ENCODE results near the gene FKBP5.
A peak's percentile ranks its signal among the peaks of the same experiment; 100 is the strongest.

FKBP5 gene

GRCh38 chr6:35719830-35720733, 31.4 kb upstream of the FKBP5 start:
- Histone ChIP-seq H3K9me3 (ENCODE audit: insufficient read depth, low read depth, low read length) (no peaks in the 10 kb centered on the region), H3K36me3 (ENCODE audit: insufficient read depth, low read depth, low read length) (no peaks in the 10 kb centered on the region), H3K27ac (ENCODE audit: low read length) (peak overlapping the region; percentile 3), H3K4me1 (ENCODE audit: insufficient read depth, low read length) (peaks cover 32% of the 10 kb centered on the region), H3K9ac (ENCODE audit: low read depth, low read length) (peak overlapping the region; percentile 38; the same call in 1 of the 2 replicates), H3K4me3 (ENCODE audit: low read length) (0 out of 2 replicates have a peak overlapping the region, but pooled peaks have one; percentile 5), H3K27me3 (ENCODE audit: insufficient read depth, low read length) (0 out of 2 replicates have a peak, but pooled peaks cover 3% of the 10 kb centered on the region)

DNA sequence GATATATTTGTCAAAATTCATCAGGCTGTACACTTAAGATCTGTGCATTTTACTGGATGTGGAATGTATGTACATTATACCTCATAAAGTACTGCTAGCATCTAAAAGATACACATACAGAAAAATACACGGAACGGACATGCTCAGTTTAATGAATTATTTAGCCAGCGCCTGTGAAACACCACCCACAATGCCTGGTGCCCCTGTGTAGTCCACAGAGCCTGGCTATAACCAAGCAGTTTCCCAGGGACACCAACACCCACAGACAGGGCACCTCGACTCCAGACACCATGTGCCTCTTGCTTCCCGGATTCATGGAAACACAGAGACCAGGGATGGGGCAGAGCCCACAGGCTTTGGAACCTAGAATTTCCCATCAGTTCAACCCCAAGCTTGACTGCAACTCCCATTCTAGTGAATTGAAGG, 30.7 kb upstream of the FKBP5 start:
- no peaks in the 10 kb centered on the region for H3K9me3 ChIP-seq (ENCODE audit: insufficient read depth, low read depth, low read length)
- H3K27ac ChIP-seq (ENCODE audit: low read length) = no peak overlapping the region
- H3K4me3 ChIP-seq (ENCODE audit: low read length) = no peak overlapping the region
- H3K27me3 ChIP-seq (ENCODE audit: insufficient read depth, low read length) = 0 out of 2 replicates have a peak, but pooled peaks cover 3% of the 10 kb centered on the region
- no peaks in the 10 kb centered on the region for H3K36me3 ChIP-seq (ENCODE audit: insufficient read depth, low read depth, low read length)
- peaks cover 32% of the 10 kb centered on the region for H3K4me1 ChIP-seq (ENCODE audit: insufficient read depth, low read length)
- peak overlapping the region; percentile 2; the same call in 1 of the 2 replicates for H3K9ac ChIP-seq (ENCODE audit: low read depth, low read length)

DNA sequence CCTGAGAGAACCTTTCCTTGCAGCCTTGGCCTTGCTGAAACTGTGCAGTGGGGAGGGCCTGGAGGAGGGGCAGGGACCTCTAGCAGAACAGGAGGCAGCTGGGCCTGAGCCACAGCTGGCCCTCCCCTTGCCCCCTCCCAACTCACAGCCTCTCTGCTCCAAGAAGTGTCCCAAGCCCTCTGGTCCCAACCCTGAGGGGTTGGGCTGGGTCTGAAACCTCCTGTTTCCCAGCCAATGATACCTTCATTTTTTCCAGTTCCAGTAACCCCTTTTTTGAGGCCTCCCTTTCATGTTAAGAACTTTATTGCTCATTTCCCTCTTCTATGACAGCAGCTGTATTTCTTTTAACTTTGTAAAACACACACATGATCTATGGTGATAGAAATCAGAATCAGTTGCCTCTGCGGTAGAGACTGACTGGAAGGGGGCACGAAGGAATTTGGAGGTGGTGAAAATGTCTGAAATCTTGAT, 30.2 kb upstream of the FKBP5 start:
- Histone ChIP-seq H3K27ac (ENCODE audit: low read length) (peak overlapping the region; percentile 49), H3K9ac (ENCODE audit: low read depth, low read length) (peak overlapping the region; percentile 37; the same call in 1 of the 2 replicates), H3K27me3 (ENCODE audit: insufficient read depth, low read length) (0 out of 2 replicates have a peak, but pooled peaks cover 3% of the 10 kb centered on the region), H3K9me3 (ENCODE audit: insufficient read depth, low read depth, low read length) (no peaks in the 10 kb centered on the region), H3K4me1 (ENCODE audit: insufficient read depth, low read length) (peaks cover 32% of the 10 kb centered on the region), H3K36me3 (ENCODE audit: insufficient read depth, low read depth, low read length) (no peaks in the 10 kb centered on the region), H3K4me3 (ENCODE audit: low read length) (no peak overlapping the region)

DNA sequence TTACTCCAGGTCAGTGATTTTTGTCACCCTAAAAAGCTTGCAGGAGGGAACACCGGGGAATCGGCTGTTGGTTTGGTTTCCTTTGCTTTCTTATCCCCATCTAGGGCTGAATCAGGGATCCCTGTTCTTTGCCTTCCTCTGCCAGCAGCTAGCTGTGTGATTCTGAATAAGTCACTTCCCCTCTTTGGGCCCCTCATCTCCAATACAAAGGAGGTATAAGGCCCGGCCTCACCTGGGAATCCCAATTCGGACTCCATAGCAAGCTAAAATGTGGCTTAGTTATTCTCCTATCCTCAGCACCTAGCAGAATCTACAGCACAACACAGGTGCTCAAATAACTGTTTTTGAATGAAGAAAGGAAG, 29.6 kb upstream of the FKBP5 start:
- peaks cover 32% of the 10 kb centered on the region for H3K4me1 ChIP-seq (ENCODE audit: insufficient read depth, low read length)
- 0 out of 2 replicates have a peak, but pooled peaks cover 3% of the 10 kb centered on the region for H3K27me3 ChIP-seq (ENCODE audit: insufficient read depth, low read length)
- H3K4me3 ChIP-seq (ENCODE audit: low read length) = no peak overlapping the region
- H3K9me3 ChIP-seq (ENCODE audit: insufficient read depth, low read depth, low read length) = no peaks in the 10 kb centered on the region
- H3K36me3 ChIP-seq (ENCODE audit: insufficient read depth, low read depth, low read length) = no peaks in the 10 kb centered on the region
- H3K9ac ChIP-seq (ENCODE audit: low read depth, low read length) = peak overlapping the region; percentile 37; the same call in 1 of the 2 replicates
- peak overlapping the region; percentile 49 for H3K27ac ChIP-seq (ENCODE audit: low read length)

DNA sequence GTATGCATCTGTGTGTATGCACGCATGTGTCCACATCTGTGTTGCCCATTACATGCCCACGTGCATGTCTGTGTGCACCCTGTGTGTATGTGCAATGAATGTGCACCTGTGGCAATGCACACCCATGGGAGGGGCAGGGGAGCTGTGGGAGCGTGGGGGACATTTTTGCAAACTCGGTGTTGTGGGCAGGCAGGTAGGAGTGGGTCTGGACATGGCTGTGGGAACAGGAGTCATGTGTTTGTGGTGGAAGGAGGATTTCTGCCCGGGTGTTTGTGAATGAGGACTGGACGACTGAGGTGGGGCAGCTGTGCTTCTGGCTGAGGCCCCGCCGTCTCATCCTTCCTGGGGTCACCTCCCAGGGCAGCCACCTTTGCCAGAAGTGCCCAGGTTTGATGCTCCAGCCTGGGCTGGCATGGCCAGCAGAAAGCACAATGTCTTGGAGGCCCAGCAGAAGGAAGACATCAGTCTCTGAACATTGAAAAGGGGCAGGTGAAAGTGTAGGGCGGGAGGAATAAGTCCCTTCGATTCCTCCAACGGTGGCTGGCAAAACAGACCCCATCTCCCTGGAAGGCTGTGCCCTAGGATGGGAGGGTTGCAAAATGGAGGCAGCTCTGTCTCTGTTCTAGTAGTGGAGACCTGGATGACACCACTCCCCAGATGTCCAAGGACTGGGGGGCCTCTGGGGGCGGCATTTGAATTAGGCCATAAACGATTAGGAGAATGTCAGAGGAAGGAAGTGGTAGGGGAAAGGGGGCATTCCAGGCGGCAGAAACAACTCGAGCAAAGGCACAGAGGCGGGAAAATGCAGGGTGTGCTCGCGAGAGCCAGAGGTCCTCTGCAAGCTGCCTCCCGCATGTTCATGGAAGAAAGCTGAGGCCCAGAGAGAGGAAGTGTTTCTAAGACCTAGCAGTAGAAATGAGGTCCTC, 29.0 kb upstream of the FKBP5 start:
- Histone ChIP-seq H3K9me3 (ENCODE audit: insufficient read depth, low read depth, low read length) (no peaks in the 10 kb centered on the region), H3K9ac (ENCODE audit: low read depth, low read length) (peak overlapping the region; percentile 37; the same call in 1 of the 2 replicates), H3K36me3 (ENCODE audit: insufficient read depth, low read depth, low read length) (no peaks in the 10 kb centered on the region), H3K4me3 (ENCODE audit: low read length) (no peak overlapping the region), H3K27ac (ENCODE audit: low read length) (no peak overlapping the region), H3K27me3 (ENCODE audit: insufficient read depth, low read length) (0 out of 2 replicates have a peak, but pooled peaks cover 3% of the 10 kb centered on the region), H3K4me1 (ENCODE audit: insufficient read depth, low read length) (peaks cover 32% of the 10 kb centered on the region)

DNA sequence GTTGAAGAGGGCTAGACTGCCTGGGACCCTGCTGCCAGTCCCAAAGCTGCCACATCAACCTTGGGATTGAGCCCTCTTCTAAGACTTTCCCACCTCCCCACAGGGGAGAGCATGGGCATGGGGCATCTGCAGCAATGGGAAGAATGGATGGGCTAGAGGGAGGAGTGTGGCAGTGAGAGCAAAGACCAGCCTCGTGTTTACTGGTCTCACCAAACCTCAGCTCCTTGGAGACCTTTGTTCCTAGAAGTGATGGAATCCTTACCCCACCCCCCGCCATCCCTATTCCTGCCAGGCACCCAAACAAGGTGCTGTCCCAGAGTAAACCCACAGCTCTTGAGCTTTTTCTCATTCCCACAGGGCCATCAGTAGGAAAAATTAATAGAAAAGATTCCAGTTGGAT, 28.1 kb upstream of the FKBP5 start:
- Histone ChIP-seq H3K9me3 (ENCODE audit: insufficient read depth, low read depth, low read length) (no peaks in the 10 kb centered on the region), H3K36me3 (ENCODE audit: insufficient read depth, low read depth, low read length) (no peaks in the 10 kb centered on the region), H3K9ac (ENCODE audit: low read depth, low read length) (no peak overlapping the region), H3K4me1 (ENCODE audit: insufficient read depth, low read length) (peaks cover 32% of the 10 kb centered on the region), H3K27ac (ENCODE audit: low read length) (no peak overlapping the region), H3K4me3 (ENCODE audit: low read length) (no peak overlapping the region), H3K27me3 (ENCODE audit: insufficient read depth, low read length) (0 out of 2 replicates have a peak, but pooled peaks cover 3% of the 10 kb centered on the region)

DNA sequence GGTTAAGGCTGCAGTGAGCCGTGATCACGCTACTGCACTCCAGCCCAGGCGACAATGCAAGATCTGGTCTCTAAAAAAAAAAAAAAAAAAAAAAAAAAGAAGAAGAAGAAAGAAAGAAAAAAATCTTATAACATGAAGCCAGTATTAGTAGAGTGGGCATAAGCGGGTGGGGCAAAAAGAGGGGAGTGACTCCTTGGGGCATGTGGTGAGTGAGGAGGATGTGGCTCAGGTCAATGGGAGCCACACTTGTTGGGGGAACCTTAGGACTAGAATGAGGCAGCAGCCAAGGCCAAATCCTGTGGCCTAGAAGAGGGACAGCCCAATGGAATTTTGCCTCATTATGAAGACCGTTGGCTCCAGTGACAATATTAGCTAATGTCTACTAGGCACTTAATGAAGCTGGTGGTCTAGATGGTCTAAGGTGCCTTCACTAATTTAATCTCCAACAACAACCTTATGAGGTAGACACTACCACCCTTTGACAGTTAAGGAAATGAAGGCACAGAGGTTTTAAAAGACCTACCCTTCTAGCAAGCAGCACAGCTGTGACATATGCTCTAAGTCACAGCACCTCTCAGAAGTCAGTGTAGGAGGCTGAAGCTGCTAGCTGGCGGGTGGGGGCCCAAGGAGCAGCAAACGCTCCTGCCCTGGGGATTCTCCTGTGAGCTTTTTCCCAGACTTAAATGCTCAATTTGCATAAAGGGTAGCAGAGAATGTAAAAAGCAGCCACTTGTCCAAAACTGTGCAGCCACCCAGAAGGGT, 24.5 kb upstream of the FKBP5 start:
- Histone ChIP-seq H3K27me3 (ENCODE audit: insufficient read depth, low read length) (0 out of 2 replicates have a peak, but pooled peaks cover 3% of the 10 kb centered on the region), H3K4me1 (ENCODE audit: insufficient read depth, low read length) (peaks cover 9% of the 10 kb centered on the region; the same call in 1 of the 2 replicates), H3K9me3 (ENCODE audit: insufficient read depth, low read depth, low read length) (no peaks in the 10 kb centered on the region), H3K36me3 (ENCODE audit: insufficient read depth, low read depth, low read length) (no peaks in the 10 kb centered on the region), H3K4me3 (ENCODE audit: low read length) (no peak overlapping the region), H3K9ac (ENCODE audit: low read depth, low read length) (no peak overlapping the region), H3K27ac (ENCODE audit: low read length) (no peak overlapping the region)

DNA sequence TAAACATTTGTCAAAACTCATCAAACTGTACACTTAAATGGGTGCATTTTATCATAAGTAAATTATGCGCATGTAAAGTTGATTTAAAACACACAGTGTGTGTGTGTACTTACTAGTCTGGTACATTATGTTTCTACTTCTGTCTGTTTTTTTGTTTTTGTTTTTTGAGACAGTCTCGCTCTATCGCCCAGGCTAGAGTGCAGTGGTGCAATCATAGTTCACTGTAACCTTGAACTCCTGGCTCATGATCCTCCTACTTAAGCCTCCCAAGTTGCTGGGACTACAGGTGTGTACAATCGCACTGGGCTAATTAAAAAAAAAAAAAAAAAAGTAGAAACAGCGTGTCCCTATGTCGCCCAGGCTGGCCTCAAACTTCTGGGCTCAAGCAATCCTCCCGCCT, 23.0 kb upstream of the FKBP5 start:
- peaks cover under 1% of the 10 kb centered on the region; the same call in 1 of the 2 replicates for H3K4me1 ChIP-seq (ENCODE audit: insufficient read depth, low read length)
- H3K27ac ChIP-seq (ENCODE audit: low read length) = no peak overlapping the region
- no peak overlapping the region for H3K4me3 ChIP-seq (ENCODE audit: low read length)
- H3K9ac ChIP-seq (ENCODE audit: low read depth, low read length) = no peak overlapping the region
- H3K27me3 ChIP-seq (ENCODE audit: insufficient read depth, low read length) = no peaks in the 10 kb centered on the region
- H3K9me3 ChIP-seq (ENCODE audit: insufficient read depth, low read depth, low read length) = no peaks in the 10 kb centered on the region
- H3K36me3 ChIP-seq (ENCODE audit: insufficient read depth, low read depth, low read length) = no peaks in the 10 kb centered on the region

GRCh38 chr6:35710241-35710847, 21.6 kb upstream of the FKBP5 start:
- Histone ChIP-seq H3K27me3 (ENCODE audit: insufficient read depth, low read length) (no peaks in the 10 kb centered on the region), H3K9me3 (ENCODE audit: insufficient read depth, low read depth, low read length) (no peaks in the 10 kb centered on the region), H3K27ac (ENCODE audit: low read length) (no peak overlapping the region), H3K4me3 (ENCODE audit: low read length) (no peak overlapping the region), H3K4me1 (ENCODE audit: insufficient read depth, low read length) (no peaks in the 10 kb centered on the region), H3K9ac (ENCODE audit: low read depth, low read length) (no peak overlapping the region), H3K36me3 (ENCODE audit: insufficient read depth, low read depth, low read length) (no peaks in the 10 kb centered on the region)

DNA sequence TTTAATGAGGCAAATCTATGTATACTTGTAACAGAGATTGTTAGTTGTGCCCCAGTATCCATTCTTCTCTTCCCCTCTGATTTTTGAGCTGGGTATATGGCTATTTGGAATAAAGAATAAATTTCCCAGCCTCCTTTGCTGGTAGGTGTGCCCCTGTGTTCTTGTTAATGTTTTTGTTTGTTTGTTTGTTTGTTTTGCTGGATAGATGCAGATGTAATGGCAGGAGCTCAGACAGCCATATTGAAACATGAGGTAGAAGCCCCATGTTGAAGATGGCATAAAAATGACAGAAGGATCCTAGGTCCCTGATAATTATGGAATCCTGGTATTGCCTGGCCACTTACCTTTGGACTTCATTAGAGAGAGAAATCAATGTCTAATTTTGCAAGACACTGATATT, 19.9 kb upstream of the FKBP5 start:
- Histone ChIP-seq H3K27me3 (ENCODE audit: insufficient read depth, low read length) (no peaks in the 10 kb centered on the region), H3K4me3 (ENCODE audit: low read length) (no peak overlapping the region), H3K9me3 (ENCODE audit: insufficient read depth, low read depth, low read length) (no peaks in the 10 kb centered on the region), H3K27ac (ENCODE audit: low read length) (no peak overlapping the region), H3K9ac (ENCODE audit: low read depth, low read length) (no peak overlapping the region), H3K36me3 (ENCODE audit: insufficient read depth, low read depth, low read length) (no peaks in the 10 kb centered on the region), H3K4me1 (ENCODE audit: insufficient read depth, low read length) (no peaks in the 10 kb centered on the region)
